ENCODE results near the gene IQCH. TPM values are rescaled to one million over a fixed set of nuclear protein-coding genes. Genes with fewer than 3 reads are reported as not detected.

Gene IQCH
- total RNA-seq, 1 donor from 2014 or later = 5.2 TPM

GRCh38 chr15:67212684-67213367, 41.8 kb upstream of the IQCH start:
- no peak overlapping the region for H3K4me3 Mint-ChIP-seq (ENCODE audit: low read depth)
- DNase-seq (ENCODE audit: low spot score, unreplicated experiment) = no peak
- H3K9me3 Mint-ChIP-seq (ENCODE audit: low read depth) = no peaks in the 10 kb centered on the region
- peaks cover 11% of the 10 kb centered on the region for H3K36me3 Mint-ChIP-seq (ENCODE audit: insufficient read depth)
- no peaks in the 10 kb centered on the region for H3K27me3 Mint-ChIP-seq
- H3K27ac Mint-ChIP-seq = no peak overlapping the region
- H3K4me1 Mint-ChIP-seq (ENCODE audit: low read depth) = no peaks in the 10 kb centered on the region
- no peak for TF ChIP-seq CTCF (IDR thresholded peaks at IDR 0.05; ENCODE audit: unreplicated experiment)

- Mint-ChIP-seq H3K4me1 (ENCODE audit: low read depth) (no peaks in the 10 kb centered on the region), H3K4me3 (ENCODE audit: low read depth) (no peak overlapping the region), H3K27ac (no peak overlapping the region), H3K36me3 (ENCODE audit: insufficient read depth) (peaks cover 14% of the 10 kb centered on the region), H3K27me3 (no peaks in the 10 kb centered on the region), H3K9me3 (ENCODE audit: low read depth) (no peaks in the 10 kb centered on the region)
- no peak for TF ChIP-seq CTCF (IDR thresholded peaks at IDR 0.05; ENCODE audit: unreplicated experiment)
- DNase-seq (ENCODE audit: low spot score, unreplicated experiment) = no peak
Observed at GRCh38 chr15:67215102-67215501, 39.5 kb upstream of the IQCH start.

GRCh38 chr15:67216859-67217258, 37.7 kb upstream of the IQCH start:
- H3K4me3 Mint-ChIP-seq (ENCODE audit: low read depth) = no peak overlapping the region
- no peaks in the 10 kb centered on the region for H3K9me3 Mint-ChIP-seq (ENCODE audit: low read depth)
- H3K27me3 Mint-ChIP-seq = no peaks in the 10 kb centered on the region
- DNase-seq (ENCODE audit: low spot score, unreplicated experiment) = no peak
- H3K4me1 Mint-ChIP-seq (ENCODE audit: low read depth) = no peaks in the 10 kb centered on the region
- H3K36me3 Mint-ChIP-seq (ENCODE audit: insufficient read depth) = peaks cover 14% of the 10 kb centered on the region
- no peak overlapping the region for H3K27ac Mint-ChIP-seq
- no peak for TF ChIP-seq CTCF (IDR thresholded peaks at IDR 0.05; ENCODE audit: unreplicated experiment)

- no peak overlapping the region for H3K4me3 Mint-ChIP-seq (ENCODE audit: low read depth)
- no peak for TF ChIP-seq CTCF (IDR thresholded peaks at IDR 0.05; ENCODE audit: unreplicated experiment)
Observed at GRCh38 chr15:67218428-67218827, 36.2 kb upstream of the IQCH start.

GRCh38 chr15:67219288-67219687, 35.3 kb upstream of the IQCH start:
- H3K4me1 Mint-ChIP-seq (ENCODE audit: low read depth) = no peaks in the 10 kb centered on the region
- H3K9me3 Mint-ChIP-seq (ENCODE audit: low read depth) = no peaks in the 10 kb centered on the region
- TF ChIP-seq CTCF (IDR thresholded peaks at IDR 0.05; ENCODE audit: unreplicated experiment) = no peak
- no peak for DNase-seq (ENCODE audit: low spot score, unreplicated experiment)
- H3K27ac Mint-ChIP-seq = no peak overlapping the region
- peaks cover 14% of the 10 kb centered on the region for H3K36me3 Mint-ChIP-seq (ENCODE audit: insufficient read depth)
- H3K4me3 Mint-ChIP-seq (ENCODE audit: low read depth) = no peak overlapping the region
- H3K27me3 Mint-ChIP-seq = no peaks in the 10 kb centered on the region

More at GRCh38 chr15:67218428-67218827, 36.2 kb upstream of the IQCH start:
- no peaks in the 10 kb centered on the region for H3K9me3 Mint-ChIP-seq (ENCODE audit: low read depth)
- no peak overlapping the region for H3K27ac Mint-ChIP-seq
- H3K4me1 Mint-ChIP-seq (ENCODE audit: low read depth) = no peaks in the 10 kb centered on the region
- no peaks in the 10 kb centered on the region for H3K27me3 Mint-ChIP-seq
- H3K36me3 Mint-ChIP-seq (ENCODE audit: insufficient read depth) = peaks cover 14% of the 10 kb centered on the region
- no peak for DNase-seq (ENCODE audit: low spot score, unreplicated experiment)
